Psoas muscle (tissue), 8 donors: ENCODE results near the gene CCDC102A. TPM values are rescaled to one million over a fixed set of nuclear protein-coding genes. Genes with fewer than 3 reads are reported as not detected.

Source experiments
- ATAC-seq, 4 donors: fragments of 200-7000 bp; cut with Tn5 transposase; one replicate each; pipeline ENCODE4 v1.9.1; 2020; ENCODE audit warnings: moderate library complexity in 3 of 4, mild to moderate bottlenecking in 2 of 4
- DNase-seq, 2 donors: peaks; one replicate each; pipeline ENCODE4 v3.0.0-alpha.2; 2020
- H3K27ac ChIP-seq: fragments of 200-600 bp; one replicate; pipeline ENCODE4 v1.8.0; 2022
- H3K27me3 ChIP-seq, 3 donors: fragments of 200-600 bp in 1 of 3; one replicate each; pipeline versions ENCODE4 v1.6.1 to v1.8.0; 2013 to 2022; ENCODE audit warnings: low read length in 2 of 3, mild to moderate bottlenecking in 2 of 3, moderate library complexity in 1 of 3; ENCODE audit not compliant: insufficient read depth in 3 of 3
- H3K36me3 ChIP-seq, 2 donors: fragments of 200-600 bp in 1 of 2; one replicate each; pipeline versions ENCODE4 v1.6.1 to v1.8.0; 2013 to 2022; ENCODE audit warnings: low read depth in 1 of 2, mild to moderate bottlenecking in 1 of 2, moderate library complexity in 1 of 2; ENCODE audit not compliant: insufficient read depth in 1 of 2
- H3K4me1 ChIP-seq: fragments of 200-600 bp; one replicate; pipeline ENCODE4 v1.8.0; 2022
- H3K4me3 ChIP-seq: fragments of 200-600 bp; one replicate; pipeline ENCODE4 v1.8.0; 2022; ENCODE audit warnings: mild to moderate bottlenecking
- H3K9me3 ChIP-seq: fragments of 200-600 bp; one replicate; pipeline ENCODE4 v1.8.0; 2022
- WGBS, 3 donors: extraction: QIAGEN DNeasy Blood & Tissue Kit; methylation state at CpG; one replicate each; pipeline versions ENCODE4 v1.1.6 to v1.1.7; 2013; 5-methylcytosine and 5-hydroxymethylcytosine counted together
- intact Hi-C, 2 donors: fragments of 100-400 bp; cut with DNase I; formaldehyde crosslinking; loops; one replicate each; pipeline versions ENCODE4 v1.11.0 to v1.14.2; 2022
- polyA plus RNA-seq, 3 donors: library from polyadenylated mRNA; stranded (reverse); fragments of 200-250 nt; gene quantifications; one replicate each; pipeline ENCODE4 v1.2.3, GENCODE V29; 2013
- total RNA-seq, 4 donors: library from RNA; stranded (reverse); fragmentation: NEBNext Ultra II Directional in 2 of 4; extraction: Animal tissue kit (Norgen Biotek cat#: 25700) in 2 of 4; gene quantifications; one replicate each; pipeline versions ENCODE4 v1.2.1 to v1.2.4, GENCODE V29; 2021 to 2023
- TF ChIP-seq, protein P1 (sequence below): fragments of 200-600 bp; IDR thresholded peaks from one replicate; pipeline ENCODE4 v1.8.0; 2022; ENCODE audit warnings: antibody characterized with exemption
- donor health status: healthy with polysubstance abuse.
- donor health status: DM: no; HTN: no; CAD: no; lungs with moderate emphysema.
- donor health status: Bipolar disorder and iron deficiency.
- donor health status: healthy.
- donor health status: DM: yes; HTN: yes; CAD: no.
- donor health status: DM: no; HTN: no; CAD: no.
- donor health status: DM: no; HTN: no; CAD: no.
- donor health status: DM: yes; HTN: yes; CAD: no.

The CCDC102A gene
- total and polyA plus RNA-seq, 7 donors = 0.95 to 2.4 (median 1.7) TPM

DNA sequence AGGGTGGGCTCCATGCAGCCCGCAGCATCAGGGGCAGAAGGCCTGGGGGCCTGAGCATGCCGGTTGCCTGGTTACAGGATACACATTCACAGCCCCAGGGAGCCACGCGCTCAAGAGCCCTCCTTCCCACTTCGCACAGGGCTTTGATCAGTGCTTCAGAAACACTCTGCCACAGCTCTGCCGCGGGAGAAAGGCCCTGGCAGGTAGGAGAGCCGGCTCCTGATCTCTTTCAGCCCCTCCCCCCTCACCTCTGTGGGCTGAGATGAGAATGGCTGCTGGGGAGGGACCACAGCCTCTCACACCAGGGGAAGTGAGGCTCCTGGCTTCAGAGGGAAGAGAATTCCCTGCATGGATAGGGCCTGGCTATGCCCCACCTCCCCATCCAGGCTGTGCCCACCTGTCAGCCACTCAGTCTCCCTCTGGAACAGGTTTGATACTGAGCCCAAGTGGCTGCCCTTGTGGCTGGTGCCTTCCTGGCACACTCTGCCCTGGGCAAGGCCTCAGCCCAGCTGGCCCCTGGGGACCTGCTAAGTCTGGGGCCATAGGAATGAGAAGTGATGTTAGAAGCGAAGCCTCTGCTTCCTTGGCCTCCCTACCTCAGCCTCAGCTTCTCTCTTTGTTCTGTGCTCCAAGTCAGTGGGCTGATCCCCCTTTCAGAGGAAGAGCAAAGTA lies 58.7 kb downstream of the CCDC102A start:
- H3K4me1 ChIP-seq = no peaks in the 10 kb centered on the region
- TF ChIP-seq, protein P1, sequence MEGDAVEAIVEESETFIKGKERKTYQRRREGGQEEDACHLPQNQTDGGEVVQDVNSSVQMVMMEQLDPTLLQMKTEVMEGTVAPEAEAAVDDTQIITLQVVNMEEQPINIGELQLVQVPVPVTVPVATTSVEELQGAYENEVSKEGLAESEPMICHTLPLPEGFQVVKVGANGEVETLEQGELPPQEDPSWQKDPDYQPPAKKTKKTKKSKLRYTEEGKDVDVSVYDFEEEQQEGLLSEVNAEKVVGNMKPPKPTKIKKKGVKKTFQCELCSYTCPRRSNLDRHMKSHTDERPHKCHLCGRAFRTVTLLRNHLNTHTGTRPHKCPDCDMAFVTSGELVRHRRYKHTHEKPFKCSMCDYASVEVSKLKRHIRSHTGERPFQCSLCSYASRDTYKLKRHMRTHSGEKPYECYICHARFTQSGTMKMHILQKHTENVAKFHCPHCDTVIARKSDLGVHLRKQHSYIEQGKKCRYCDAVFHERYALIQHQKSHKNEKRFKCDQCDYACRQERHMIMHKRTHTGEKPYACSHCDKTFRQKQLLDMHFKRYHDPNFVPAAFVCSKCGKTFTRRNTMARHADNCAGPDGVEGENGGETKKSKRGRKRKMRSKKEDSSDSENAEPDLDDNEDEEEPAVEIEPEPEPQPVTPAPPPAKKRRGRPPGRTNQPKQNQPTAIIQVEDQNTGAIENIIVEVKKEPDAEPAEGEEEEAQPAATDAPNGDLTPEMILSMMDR = no peak
- intact Hi-C loops = loop anchor here in 1 of 2 donors (5.0 kb wide), 1 partner anchor 40 kb away; no protein-coding TSS in a partner anchor
- DNase-seq (peak in 1 of 2 donors; percentile 35), ATAC-seq (no peak)
- no peak overlapping the region for H3K4me3 ChIP-seq
- H3K27ac ChIP-seq = no peak overlapping the region
- no peaks in the 10 kb centered on the region for H3K27me3 ChIP-seq
- peaks cover 0 to 13% of the 10 kb centered on the region in 2 donors for H3K36me3 ChIP-seq
- WGBS, 3 donors = 68 to 76% (median 73%) methylated on average over 9 of the region's 9 CpGs
- H3K9me3 ChIP-seq = no peaks in the 10 kb centered on the region

DNA sequence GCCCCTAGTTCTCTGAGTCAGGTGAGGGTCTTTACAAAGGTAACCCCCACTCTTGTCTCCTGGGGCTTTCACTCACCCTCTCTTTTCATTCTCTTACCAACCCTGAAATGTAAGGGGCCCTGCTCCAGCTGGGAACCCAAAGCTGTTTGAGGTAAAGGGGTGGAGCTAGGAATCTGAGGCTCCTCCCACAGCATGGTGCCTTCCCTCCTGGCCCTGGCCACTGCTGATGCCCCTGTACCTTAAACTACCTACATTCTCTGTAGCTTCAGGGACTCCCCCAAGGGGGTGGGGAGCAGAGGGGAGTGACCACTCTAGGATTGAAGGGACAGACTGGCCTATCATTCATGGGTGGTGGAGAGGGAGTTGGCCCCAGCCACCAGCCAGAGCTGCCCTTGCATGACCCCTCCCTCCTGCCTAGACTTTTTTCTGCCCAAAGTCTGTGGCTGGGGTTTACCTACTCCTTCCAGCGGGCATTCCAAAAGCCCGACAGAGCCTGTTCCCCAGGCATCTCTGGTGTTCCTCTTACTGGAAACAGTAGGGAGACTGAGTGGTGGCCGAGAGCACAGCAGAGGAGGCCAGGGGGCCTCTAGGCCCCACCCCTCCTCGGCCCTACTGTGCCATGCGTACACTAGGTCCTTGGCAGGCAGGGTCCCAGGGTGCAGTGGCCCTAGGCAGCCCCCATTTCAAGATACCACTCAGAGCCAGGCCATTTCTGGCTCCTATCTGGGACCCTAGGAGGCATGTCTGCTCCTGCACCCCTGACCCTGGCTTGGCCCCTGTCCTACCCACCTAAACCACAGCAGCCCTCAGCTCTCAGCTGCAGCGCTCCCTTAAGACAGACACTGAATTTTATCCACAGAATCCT lies 59.6 kb downstream of the CCDC102A start:
- ATAC-seq (no peak), DNase-seq (peak in 1 of 2 donors; percentile 21)
- Histone ChIP-seq H3K4me3 (no peak overlapping the region), H3K27ac (no peak overlapping the region), H3K9me3 (no peaks in the 10 kb centered on the region), H3K36me3 (peaks cover 0 to 20% of the 10 kb centered on the region in 2 donors), H3K27me3 (no peaks in the 10 kb centered on the region), H3K4me1 (no peaks in the 10 kb centered on the region)
- WGBS, 3 donors = 80 to 88% (median 88%) methylated on average over 6 of the region's 6 CpGs
- TF ChIP-seq, protein P1 = no peak
- intact Hi-C loops = loop anchor here in 1 of 2 donors (5.0 kb wide), 1 partner anchor 41 kb away; no protein-coding TSS in a partner anchor

DNA sequence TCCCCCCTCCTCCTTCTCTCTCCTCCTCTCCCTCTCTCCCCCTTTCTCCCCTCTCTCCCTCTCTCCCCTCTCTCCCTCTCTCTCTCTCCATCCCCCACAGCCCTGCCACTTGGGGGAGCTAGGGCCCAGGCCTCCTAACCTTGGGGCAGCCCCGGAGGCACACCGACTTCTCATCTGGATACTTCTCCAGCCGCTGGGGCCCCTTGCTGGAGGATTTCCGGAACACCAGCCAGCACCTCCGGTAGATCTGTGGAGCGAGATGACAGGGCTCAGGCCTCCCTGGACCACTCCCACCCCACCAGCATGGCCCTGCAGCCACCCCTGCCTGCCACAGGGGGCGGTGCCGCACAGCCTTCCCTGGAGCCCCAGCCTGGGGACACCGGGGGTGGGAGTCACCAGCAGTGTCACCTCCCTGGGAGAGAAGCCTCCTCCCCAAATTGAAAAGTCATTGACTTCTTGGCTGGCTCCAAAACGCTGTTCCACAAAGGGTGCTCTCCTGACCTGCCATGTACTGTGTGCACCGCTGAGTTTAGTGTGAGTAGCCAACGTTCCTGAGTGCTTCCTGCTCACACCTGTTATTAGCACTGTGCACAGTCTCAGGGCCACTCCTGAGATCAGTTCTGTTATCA lies 60.5 kb downstream of the CCDC102A start:
- ATAC-seq = peak in 3 of 4 donors; percentile 45 to 69 (median 61)
- WGBS, 3 donors = 15 to 35% (median 16%) methylated on average over 12 of the region's 12 CpGs

More for the DNA sequence above, 60.5 kb downstream of the CCDC102A start:
- no peak overlapping the region for H3K4me3 ChIP-seq
- H3K4me1 ChIP-seq = peaks cover 6% of the 10 kb centered on the region
- H3K9me3 ChIP-seq = no peaks in the 10 kb centered on the region
- H3K36me3 ChIP-seq = peaks cover 0 to 30% of the 10 kb centered on the region in 2 donors
- intact Hi-C loops = loop anchor here in 1 of 2 donors (5.0 kb wide), 1 partner anchor 41 kb away; no protein-coding TSS in a partner anchor
- H3K27ac ChIP-seq = no peak overlapping the region
- H3K27me3 ChIP-seq = no peaks in the 10 kb centered on the region
- TF ChIP-seq, protein P1 = peak; percentile 32
- DNase-seq = peak in 1 of 2 donors; percentile 67
